ENCODE measurements around the gene PCSK4. TPM values are rescaled to one million over a fixed set of nuclear protein-coding genes. Genes with fewer than 3 reads are reported as not detected.

The PCSK4 gene
- total and polyA plus RNA-seq, 2 of the 13 experiments (the other 11 are each of a cell fraction or from before 2014, with no cell fraction given): 2.0 to 2.7 TPM

DNA sequence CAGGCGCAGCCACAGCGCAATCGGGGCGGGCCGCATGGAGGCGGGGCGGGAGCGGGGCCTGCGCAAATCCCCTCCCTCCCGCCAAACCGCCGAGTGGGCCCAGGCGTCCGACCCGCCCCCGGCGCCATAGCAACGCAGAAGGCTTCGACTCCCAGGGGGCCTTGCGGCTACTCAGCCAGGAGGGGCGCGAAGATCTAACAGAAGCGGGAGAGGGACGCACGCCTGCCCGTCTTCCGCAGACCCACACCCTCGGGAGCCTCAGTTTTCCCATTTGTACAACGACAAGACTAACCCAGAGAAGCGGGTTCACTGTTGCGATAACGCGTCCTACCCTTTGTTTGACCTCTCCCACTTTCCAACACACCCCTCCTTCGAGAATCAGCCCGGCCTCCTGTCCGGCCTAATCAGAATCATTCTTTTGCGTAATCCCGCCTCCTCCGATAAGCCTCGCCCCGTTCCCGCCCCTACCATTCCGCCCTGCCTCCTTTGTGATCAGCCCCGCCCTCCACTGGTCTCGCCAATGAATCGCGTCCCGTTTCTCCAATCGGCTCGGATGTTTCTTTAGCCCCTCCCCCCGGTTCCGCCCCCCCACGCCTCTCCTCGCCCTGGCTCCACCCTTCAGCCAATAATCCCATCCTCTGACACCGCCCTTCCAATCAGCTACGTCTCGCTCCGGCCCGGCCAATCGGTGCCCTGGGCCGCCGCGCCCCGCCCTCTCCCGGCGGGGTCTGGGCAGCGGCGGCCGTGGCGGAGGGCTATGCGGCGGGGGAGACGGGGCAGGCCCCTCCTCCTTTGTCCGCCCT, at the start of gene PCSK4 (continued):
- TF ChIP-seq, protein P1, sequence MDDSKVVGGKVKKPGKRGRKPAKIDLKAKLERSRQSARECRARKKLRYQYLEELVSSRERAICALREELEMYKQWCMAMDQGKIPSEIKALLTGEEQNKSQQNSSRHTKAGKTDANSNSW (CRISPR knock-in tag; IDR thresholded peaks at IDR 0.05; ENCODE audit: borderline replicate concordance): no peak
- TF ChIP-seq RFXAP (CRISPR knock-in tag; IDR thresholded peaks at IDR 0.05; ENCODE audit: borderline replicate concordance) (no peak; the same call in 1 of the 2 replicates), KLF13 (CRISPR knock-in tag; IDR thresholded peaks at IDR 0.05) (no peak), ZNF777 (CRISPR knock-in tag; IDR thresholded peaks at IDR 0.05) (no peak), RARA (CRISPR knock-in tag; IDR thresholded peaks at IDR 0.05) (peak; percentile 47), ZNF780A (CRISPR knock-in tag; IDR thresholded peaks at IDR 0.05) (no peak), ZNF619 (CRISPR knock-in tag; IDR thresholded peaks at IDR 0.05) (no peak), RBM39 (IDR thresholded peaks at IDR 0.05; ENCODE audit: low read depth, low read length, poor library complexity, severe bottlenecking) (peak; percentile 1), ZNF468 (CRISPR knock-in tag; IDR thresholded peaks at IDR 0.05) (no peak), PRPF4 (IDR thresholded peaks at IDR 0.05; ENCODE audit: low read depth, low read length, poor library complexity, severe bottlenecking) (no peak), TEAD2 (CRISPR knock-in tag; IDR thresholded peaks at IDR 0.05) (no peak), MAFG (CRISPR knock-in tag; IDR thresholded peaks at IDR 0.05) (no peak), ZFY (CRISPR knock-in tag; IDR thresholded peaks at IDR 0.05) (no peak; the same call in 1 of the 2 replicates), RBFOX2 (IDR thresholded peaks at IDR 0.05; ENCODE audit: low read depth, low read length) (no peak), SMARCC2 (IDR thresholded peaks at IDR 0.05) (no peak), NFIB (CRISPR knock-in tag; IDR thresholded peaks at IDR 0.05; ENCODE audit: borderline replicate concordance) (no peak), TCF7L2 (IDR thresholded peaks at IDR 0.05; ENCODE audit: low read depth, low read length) (no peak), ZFP1 (CRISPR knock-in tag; IDR thresholded peaks at IDR 0.05) (no peak), ZNF839 (CRISPR knock-in tag; IDR thresholded peaks at IDR 0.05; ENCODE audit: borderline replicate concordance) (no peak), ELF1 (CRISPR knock-in tag; IDR thresholded peaks at IDR 0.05) (no peak), CHCHD3 (CRISPR knock-in tag; IDR thresholded peaks at IDR 0.05) (no peak)
- TF ChIP-seq, protein P2, sequence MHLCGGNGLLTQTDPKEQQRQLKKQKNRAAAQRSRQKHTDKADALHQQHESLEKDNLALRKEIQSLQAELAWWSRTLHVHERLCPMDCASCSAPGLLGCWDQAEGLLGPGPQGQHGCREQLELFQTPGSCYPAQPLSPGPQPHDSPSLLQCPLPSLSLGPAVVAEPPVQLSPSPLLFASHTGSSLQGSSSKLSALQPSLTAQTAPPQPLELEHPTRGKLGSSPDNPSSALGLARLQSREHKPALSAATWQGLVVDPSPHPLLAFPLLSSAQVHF (CRISPR knock-in tag; IDR thresholded peaks at IDR 0.05): no peak
- TF ChIP-seq, protein P3, sequence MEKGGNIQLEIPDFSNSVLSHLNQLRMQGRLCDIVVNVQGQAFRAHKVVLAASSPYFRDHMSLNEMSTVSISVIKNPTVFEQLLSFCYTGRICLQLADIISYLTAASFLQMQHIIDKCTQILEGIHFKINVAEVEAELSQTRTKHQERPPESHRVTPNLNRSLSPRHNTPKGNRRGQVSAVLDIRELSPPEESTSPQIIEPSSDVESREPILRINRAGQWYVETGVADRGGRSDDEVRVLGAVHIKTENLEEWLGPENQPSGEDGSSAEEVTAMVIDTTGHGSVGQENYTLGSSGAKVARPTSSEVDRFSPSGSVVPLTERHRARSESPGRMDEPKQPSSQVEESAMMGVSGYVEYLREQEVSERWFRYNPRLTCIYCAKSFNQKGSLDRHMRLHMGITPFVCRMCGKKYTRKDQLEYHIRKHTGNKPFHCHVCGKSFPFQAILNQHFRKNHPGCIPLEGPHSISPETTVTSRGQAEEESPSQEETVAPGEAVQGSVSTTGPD (CRISPR knock-in tag; IDR thresholded peaks at IDR 0.05): no peak
- TF ChIP-seq, protein P4, sequence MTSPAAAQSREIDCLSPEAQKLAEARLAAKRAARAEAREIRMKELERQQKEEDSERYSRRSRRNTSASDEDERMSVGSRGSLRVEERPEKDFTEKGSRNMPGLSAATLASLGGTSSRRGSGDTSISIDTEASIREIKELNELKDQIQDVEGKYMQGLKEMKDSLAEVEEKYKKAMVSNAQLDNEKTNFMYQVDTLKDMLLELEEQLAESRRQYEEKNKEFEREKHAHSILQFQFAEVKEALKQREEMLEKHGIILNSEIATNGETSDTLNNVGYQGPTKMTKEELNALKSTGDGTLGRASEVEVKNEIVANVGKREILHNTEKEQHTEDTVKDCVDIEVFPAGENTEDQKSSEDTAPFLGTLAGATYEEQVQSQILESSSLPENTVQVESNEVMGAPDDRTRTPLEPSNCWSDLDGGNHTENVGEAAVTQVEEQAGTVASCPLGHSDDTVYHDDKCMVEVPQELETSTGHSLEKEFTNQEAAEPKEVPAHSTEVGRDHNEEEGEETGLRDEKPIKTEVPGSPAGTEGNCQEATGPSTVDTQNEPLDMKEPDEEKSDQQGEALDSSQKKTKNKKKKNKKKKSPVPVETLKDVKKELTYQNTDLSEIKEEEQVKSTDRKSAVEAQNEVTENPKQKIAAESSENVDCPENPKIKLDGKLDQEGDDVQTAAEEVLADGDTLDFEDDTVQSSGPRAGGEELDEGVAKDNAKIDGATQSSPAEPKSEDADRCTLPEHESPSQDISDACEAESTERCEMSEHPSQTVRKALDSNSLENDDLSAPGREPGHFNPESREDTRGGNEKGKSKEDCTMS (CRISPR knock-in tag; conservative IDR thresholded peaks at IDR 0.05): no peak

All from HepG2 (cell line).